OCI-M2 (cell line): ENCODE data around the gene ANXA4.
"Not testable (repeated sequence)": the region's sequence is repeated elsewhere in the genome, so short reads cannot be mapped to it uniquely, and the experiment has no call there.

Experiments
- DNase-seq: peaks from one replicate; lab custom pipeline; 2025; ENCODE audit not compliant: unreplicated experiment; lab: John Stamatoyannopoulos, UW

Gene ANXA4

DNA sequence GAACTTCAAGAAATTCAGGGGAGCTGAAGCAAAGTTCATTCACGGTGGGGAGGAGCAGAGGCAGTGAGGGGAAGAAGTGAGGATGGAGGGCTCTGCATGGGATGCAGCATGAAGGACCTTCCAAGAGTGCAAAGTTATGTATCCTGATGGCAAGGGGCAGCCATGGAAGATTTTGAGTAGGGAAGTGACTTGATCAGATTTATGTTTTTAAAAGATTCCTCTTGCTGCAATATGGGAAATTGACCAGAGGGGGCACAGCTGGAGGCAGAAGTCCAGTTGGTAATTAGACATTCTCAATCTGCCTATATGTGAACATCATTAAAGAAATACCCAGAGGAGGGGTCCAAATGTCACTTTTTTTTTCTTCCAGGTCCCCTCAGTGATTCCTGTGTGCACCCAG, 21.5 kb upstream of the ANXA4 start:
- DNase-seq = no peak

DNA sequence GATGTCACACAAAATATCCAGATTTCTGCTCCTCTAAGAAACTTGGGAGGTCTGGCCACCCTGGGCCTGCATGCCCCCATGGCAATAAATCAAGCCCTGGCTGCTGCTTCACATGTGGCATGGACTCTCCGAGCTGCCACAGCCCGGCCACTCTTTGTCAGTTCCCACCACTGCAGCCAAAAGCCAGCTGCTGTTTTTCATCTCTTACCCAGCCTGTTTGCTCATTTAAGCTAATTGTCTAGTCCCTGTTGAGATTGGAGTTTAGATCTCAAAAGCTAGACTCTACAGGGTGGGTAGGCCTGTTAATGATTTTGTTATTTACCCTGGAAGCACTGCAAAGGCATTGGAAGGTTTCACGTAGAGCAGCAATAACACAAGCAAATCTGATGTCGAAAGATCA, 20.9 kb upstream of the ANXA4 start:
- no peak for DNase-seq

DNA sequence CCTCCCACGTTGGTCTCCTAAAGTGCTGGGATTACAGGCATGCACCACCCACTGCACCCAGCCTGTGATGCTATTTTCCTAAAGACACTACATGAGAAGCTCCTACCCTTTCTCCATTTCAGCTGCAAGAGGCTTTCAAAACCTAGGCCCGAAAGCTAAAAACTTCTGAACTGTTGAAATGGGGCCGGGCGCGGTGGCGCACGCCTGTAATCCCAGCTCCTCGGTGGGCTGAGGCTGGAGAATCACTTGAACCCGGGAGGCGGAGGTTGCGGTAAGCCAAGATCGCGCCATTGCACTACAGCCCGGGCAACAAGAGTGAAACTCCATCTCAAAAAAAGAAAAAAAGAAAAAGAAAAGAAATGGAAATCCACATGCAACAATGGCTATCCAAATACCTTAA, 18.1 kb upstream of the ANXA4 start:
- no peak for DNase-seq

DNA sequence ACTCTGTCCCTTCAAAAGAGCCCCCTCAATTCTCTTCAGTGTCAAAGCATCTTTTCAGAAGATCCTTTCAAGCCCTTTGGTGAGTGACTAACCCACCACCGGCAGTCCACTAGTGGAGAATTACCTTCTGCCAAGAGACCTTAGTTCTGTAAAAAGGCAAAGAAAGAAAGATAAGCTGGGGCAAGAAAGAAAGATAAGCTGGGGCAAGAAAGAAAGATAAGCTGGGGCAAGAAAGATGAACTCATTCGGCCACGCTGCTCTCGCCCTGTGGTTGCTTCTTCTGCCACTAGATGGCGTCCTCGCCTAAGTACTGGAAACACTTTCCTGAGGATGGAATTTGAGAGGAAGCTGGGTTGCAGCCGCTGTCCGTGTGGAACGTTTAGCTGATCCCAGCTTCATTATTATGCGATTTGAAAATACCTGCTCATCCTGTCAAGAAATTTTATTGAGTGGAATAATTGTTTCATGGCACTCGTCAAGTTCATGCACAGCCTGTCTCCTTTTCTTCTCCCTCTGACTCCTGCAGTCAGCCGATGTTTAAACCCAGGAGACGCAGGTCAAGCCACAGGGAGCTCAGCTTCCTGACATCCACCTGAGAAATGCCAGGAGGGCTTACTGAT, 17.3 kb upstream of the ANXA4 start:
- peak; percentile 66 for DNase-seq

DNA sequence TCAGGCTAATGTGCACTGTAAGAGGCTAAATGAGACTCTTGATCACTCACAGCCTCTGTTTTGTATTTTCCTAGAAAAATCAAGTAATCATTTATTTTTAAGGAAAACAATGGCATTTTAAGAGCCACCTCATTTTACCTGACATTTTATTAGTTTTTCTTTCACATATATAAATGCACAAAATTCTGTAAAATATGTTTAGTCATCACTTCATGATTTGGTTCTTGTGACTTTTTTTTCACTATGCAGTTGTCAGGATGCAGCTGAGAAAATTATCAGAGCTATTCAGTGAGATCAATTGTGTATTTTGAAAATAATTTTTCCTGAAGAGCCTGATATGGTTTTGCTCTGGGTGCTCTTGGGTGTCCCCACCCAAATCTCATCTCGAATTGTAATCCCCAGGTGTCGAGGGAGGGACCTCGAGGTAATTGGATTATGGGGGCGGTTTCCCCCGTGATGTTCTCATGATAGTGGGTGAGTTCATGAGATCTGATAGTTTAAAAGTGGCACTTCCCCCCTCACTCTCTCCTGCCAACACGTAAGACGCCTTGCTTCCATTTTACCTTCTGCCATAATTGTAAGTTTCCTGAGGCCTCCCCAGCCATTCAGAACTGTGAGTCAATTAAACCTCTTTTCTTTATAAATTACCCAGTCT, 16.1 kb upstream of the ANXA4 start:
- DNase-seq = no peak

DNA sequence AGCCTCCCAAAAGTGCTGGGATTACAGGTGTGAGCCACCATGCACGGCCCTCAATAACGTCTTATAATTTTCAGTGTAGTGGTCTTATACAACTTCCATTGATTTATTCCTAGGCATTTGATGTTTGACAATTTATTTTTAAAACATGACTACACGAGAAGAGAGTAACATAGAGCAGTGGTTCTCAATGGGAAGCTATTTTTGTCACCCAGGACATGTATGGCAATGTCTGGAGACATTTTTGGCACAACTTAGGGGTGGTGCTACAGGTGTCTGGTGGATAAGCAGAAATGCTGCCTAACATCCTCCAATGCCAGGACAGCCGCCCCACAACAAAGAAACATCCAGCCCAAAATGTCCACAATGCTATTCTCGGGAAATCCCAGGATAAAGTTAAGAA, 12.7 kb upstream of the ANXA4 start:
- no peak for DNase-seq

DNA sequence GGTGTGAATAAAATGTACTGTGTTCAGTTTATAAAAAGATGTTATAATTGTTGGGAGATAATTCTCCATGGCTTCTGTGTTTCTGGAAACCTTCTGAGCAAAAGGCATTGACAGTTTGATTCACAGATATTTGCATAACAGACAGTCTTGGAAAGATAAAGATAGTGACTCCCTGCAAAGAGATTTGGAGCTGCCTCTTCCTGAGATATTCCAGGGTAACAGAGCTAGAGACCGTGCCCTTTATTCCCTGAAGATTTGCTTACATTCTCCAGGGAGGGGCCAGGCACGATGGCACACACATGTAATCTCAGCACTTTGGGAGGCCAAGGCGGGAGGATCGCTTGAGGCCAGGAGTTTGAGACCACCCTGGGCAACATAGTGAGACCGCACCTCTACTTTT, 12.2 kb upstream of the ANXA4 start:
- no peak for DNase-seq

DNA sequence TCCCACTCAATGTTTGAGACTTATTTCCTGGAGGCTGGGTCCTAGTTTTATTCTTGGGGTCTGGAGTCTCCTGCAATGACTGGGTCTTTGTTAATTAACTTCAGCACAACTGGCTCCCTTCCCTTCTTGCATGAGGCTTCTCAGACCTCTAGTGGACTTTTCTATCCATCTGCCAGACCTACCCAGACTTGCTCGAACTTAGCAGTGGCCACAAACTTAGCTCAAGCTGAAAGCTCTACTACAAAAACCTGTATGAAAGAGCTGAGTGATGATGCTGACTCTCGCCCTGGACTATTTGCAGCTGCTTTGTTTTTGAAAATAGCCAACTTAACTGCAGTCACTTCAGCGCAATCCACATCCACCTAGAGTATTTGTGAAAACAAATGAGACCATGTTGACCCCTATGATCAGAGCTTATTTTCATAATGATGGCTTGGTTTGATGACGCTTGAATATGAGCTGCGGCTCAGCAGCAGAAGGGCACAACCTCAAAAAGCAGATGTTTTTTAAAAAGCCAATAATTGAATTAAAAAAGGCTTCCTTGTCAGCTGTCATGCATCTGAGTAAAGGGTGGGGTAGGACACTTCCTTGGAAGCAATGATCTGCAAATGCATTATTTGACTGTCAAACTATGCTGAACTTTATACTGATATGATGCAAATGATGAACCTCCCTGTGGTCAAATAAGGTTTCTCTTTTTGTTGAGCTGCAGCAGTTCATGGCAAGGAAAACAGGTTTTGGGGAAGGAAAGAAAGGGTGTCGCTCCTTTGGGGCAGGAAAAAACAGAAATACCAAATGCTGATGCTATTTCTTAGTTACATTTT, 10.6 kb upstream of the ANXA4 start:
- no peak for DNase-seq

DNA sequence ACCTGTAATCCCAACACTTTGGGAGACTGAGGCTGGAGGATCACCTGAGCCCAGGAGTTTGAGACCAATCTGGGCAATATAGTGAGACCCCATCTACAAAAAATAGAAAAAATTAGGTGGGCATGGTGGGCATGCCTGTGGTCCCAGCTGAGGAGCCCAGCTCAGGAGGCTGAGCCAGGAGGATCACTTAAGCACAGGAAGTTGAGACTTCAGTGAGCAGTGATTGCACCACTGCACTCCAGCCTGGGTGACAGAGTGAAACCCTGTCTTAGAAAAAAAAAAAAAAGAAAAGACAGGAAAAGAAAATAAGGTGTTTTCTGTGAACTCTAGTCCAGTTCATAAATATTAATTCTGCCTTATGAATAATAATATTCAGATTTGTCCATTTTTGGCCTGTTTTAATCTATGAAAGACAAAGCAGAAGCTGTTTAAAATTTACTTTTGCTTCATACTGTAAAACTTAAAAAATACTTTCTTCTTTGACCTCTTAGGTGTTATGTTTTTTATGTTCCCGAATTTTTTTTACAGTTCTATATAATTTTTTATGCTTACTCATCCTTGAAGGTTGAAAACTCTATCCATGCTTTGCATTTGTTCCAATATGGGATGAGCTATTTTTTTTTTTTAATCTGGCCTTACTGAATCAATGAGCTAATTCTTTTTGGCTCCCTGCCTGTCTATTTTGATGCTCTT, 8.4 kb upstream of the ANXA4 start:
- no peak for DNase-seq

DNA sequence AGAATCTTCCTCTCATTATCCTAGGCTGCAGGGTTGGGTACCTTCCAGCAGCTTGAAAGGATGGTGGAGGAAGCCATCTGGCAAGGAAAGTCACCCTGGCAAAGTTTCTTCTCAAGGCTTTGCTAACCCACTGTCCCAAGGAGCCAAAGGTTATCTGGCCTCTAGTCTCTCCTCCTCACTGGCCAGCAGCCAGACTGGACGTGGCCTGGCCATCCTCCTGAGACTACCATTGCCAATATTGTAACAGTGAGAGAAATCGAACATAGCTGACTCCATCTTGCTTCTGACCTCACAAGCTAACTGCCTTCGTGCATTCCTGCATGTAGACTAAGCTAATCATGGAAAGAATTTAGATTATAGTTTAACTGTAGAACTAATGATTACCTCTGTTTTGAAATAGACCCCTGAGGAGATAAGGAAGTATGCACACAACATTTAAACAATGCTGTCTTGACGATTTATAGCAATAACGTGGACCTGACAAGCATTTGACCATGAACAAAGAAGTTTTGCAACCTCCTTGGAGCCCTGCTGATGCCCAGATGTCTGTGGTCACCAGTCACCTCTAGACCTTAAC, 7.8 kb upstream of the ANXA4 start:
- DNase-seq = no peak

DNA sequence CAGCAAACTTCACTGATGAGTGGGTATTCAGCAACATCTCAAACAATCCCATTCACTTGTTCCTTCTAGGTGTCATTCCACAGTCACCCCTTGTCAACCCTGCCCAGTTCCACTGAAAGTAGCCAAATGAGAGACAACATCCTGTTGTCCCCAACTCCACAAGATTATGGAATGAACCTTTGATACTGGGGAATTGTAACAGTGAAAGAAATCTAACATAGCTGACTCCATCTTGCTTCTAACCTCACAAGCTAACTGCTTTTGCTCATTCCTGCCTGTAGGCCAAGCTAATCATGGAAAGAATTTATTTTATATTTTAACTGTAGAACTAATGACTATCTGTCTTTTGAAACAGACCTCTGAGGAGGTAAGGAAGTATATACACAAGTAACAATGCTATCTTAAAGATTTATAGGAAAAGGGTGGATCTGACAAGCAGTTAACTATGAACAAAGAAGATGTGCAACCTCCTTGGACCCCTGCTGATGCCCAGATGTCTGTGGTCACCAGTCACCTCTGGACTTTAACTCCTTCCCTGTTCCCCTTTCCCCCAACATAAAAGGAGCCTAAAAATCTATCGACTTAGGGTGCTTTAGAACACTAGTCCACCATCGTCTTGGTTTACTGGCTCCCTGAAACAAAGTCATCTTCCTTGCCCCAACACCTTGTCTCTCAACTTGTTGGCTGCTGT, 6.9 kb upstream of the ANXA4 start:
- DNase-seq = no peak

DNA sequence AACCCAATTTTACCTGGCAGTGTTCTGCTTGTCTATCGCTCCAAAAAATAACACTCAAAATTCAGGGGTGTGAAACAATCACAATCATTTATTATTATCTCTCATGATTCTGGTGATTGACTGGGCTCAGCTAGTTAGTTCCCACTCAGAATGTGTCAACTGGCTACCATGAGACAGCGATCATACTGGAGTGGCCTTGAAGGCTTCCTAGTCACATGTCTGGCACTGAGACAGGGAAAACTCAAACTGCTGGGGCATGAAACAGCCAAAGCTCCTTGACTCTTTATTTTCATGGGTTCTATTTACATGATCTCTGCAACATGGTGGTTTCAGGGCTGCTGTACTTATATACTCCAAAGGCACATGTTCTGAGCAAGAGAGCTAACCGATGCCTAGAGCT, 6.2 kb upstream of the ANXA4 start:
- DNase-seq = no peak

DNA sequence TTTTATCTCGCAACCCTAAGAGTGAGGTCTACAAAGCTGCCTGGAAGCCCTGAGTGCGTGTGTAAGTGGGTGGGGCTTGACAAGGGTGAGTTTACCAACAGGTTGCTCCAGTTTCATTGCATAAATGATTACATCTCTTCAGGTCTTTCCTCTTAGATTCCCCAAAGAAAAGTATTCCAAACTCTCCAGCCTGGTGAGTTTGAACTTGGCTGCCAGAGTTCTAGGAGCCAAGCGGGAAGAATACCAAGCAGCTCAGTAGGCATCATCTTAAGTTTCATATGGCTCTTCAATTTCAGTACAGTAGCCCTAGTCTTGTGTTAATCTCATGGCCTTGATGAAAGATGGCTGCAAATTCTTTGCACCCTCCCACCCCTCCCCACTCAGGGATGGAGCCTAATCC, 3.8 kb upstream of the ANXA4 start:
- DNase-seq = not testable (repeated sequence)

DNA sequence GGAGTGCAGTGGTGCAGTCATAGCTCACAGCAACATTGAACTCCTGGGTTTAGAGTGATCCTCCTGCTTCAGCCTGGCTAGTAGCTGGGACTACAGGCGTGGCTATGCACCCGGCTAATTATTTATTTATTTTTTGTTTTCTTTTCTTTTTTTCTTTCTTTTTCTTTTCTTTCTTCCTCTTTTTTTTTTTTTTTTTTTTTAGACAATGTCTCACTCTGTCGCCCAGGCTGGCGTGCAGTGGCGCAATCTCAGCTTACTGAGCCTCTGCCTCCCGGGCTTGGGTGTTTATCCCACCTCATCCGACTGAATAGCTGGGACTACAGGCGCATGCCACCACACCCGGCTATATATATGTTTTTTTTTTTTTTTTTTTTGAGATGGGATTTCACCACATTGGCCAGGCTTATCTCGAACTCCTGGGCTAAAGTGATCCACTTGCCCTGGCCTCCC, 1.4 kb upstream of the ANXA4 start:
- no peak for DNase-seq

DNA sequence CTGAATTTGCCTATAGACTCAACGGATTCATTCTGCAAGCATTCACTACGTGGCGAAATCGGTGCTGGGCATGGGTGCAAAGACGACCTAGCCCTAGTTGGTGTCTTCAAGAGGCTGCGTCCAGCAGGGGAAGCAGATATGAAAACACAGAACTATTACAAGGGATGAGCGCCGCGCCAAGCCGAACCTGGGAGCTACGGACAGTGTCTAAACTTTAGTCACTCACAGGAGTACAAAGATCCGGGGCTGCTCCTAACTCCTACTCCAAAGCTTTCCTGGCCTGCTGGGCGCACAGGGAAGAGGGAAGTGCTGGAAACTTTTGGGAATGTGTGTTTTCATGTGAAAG, 732 bp upstream of the ANXA4 start:
- DNase-seq = no peak

DNA sequence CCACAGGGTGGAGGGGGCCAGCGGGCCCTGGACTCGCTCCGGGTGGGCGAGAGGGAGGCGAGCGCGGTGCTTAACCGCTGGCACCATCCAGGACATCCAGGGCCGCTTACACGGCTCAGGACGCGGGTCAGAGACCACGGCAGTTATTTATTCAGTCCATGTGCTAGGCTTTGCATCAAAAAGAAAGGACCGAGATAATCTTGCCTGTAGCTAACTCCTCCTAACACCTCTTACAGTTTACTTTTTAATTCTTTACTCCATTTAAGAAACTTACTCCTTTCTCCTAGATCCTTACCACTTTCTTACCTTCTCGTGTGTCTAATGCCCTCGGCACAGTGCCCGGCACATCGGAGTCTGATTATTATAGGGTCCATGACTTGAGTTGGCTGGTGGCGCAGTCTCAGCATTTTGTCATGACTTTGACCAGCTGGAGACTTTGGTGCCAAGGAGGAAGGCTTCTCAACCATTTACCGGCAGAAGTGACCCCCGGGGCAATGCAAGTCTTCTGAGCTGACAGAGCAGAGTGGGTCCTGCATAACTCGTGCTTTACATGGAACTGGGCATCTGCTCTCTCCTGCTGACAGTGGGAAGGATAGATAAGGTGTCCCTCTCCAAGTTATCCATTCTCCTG, 503 bp downstream of the ANXA4 start:
- DNase-seq = no peak

DNA sequence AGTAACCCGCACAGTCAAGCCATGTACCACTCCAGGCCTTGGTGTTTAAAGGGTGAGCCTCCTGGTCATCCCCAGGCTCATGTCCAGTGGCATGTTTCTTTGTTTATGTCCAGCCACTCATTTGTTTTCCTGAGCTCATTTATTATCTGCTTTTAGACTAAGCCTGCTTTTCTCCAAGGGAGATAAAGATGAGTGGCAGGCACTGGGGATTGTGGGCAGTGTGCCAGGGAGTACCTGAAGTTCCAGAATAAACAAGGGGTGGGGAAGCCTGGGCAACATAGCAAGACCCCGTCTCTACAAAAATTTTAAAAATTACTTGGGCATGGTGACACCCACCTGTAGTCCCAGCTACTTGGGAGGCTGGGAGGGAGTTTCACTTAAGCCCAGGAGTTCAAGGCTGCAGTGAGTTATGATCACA, 1.9 kb downstream of the ANXA4 start:
- DNase-seq = no peak

DNA sequence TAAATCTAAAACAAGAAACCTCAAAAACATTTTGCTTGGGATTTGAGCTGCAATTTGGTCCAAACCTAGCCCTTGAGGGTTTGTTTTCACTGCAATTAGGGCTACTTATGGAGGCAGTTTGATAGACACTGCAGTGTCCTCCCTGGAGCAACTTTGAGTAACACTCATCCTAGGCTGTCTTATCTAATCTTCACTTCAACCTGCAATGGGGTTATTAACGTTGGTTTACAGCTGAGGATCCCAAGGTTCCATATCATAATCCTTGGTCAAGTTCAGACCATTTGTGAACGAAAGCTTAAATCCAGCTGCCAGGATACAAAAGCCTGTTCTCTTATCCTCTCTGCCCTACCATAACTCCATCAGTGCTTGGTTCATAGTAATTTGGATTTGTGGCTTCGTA, 2.5 kb downstream of the ANXA4 start:
- no peak for DNase-seq

DNA sequence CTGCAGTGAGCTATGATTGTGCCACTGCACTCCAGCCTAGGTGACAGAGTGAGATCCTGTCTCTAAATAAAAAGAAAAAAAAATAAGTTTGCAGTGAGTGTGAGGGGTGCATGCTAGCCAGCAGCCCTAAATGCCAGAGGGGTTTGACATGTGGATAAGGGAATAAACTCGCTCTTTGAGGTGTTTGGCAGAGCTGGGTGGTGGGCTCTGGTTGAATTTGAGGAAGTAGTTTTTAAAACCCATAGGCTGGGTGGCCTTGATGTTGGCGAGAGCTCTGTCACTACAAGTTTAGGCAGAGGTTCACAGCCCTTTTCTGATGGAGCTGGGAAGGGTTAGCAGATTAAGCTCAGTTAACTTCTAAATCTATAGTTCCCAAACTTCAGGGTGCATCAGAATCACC, 3.1 kb downstream of the ANXA4 start:
- no peak for DNase-seq

DNA sequence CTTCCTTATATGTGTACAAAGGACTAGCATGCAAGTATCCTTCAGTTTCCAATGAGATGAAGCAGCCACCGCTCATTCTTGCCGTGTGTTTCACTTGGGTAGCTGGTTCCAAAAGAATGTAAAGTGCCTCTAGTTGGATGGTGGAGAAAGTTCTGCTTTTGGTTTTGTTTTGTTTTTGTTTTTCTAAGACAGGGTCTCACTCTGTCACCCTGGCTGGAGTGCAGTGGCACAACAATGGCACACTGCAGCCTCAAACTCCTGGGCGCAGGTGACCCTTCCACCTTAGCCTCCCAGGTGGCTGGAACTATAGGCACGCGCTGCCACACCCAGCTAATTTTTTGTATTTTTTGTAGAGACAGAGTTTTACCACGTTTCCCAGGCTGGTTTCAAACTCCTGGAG, 8.3 kb downstream of the ANXA4 start:
- DNase-seq = no peak
